Cerebellar cortex (tissue), 1 donor: ENCODE data around the gene MAP2K1.
"Not testable (repeated sequence)": the region's sequence is repeated elsewhere in the genome, so short reads cannot be mapped to it uniquely, and the experiment has no call there.

ENCODE experiments used
- DNase-seq: peaks from one replicate; pipeline ENCODE4 v3.0.0-alpha.2; 2015; ENCODE audit warnings: low spot score

MAP2K1 gene

DNA sequence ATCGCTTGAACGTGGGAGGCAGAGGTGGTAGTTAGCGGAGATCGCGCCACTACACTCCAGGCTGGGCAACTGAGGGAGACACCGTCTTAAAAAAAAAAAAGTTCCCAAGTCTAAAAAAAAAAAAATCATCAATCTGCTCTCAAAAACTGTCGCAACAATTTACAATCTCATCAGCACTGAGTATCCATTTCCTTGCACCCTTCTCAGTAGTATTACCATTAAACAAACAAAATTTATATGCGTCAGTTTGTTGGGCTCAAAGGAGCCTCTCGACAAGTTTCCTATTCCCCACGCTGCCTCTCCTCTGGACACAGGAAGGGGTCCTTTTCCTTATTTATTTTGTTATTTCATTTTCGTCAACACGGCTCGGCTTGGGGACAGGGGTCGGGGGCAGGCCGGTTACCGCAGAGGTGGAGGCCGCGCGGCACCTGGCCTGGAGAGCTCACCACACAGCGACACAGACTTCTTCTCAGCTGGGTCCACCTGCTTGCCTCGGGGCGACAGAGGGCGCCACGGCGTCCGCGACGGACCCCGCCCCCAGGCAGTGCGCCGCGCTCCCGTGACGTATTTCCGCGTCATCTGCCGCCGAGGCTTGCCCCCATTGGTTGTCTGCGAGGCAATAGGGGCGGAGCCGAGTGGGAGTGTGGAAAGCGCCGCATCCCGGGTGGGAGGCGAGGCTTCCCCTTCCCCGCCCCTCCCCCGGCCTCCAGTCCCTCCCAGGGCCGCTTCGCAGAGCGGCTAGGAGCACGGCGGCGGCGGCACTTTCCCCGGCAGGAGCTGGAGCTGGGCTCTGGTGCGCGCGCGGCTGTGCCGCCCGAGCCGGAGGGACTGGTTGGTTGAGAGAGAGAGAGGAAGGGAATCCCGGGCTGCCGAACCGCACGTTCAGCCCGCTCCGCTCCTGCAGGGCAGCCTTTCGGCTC, at the start of gene MAP2K1:
TSS of gene MAP2K1 (plus strand) at position 709 of the 920 bp plus-strand sequence. CDS start 436 bp downstream, outside the sequence.
- DNase-seq = peak; percentile 97

DNA sequence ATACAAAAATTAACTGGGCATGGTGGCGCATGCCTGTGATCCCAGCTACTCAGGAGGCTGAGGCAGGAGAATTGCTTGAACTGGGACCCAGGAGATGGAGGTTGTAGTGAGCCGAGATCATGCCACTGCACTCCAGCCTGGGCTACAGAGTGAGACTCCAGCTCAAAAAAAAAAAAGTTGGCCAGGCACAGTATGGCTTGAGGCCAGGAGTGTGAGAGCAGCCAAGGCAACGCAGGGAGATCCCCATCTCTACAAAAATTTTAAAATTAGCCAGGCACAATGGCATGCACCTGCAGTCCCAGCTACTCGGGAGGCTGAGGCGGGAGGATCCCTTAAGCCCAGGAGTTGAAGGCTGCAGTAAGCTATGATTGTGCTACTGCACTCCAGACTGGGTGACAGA, 38.2 kb upstream of the MAP2K1 start:
- not testable (repeated sequence) for DNase-seq

DNA sequence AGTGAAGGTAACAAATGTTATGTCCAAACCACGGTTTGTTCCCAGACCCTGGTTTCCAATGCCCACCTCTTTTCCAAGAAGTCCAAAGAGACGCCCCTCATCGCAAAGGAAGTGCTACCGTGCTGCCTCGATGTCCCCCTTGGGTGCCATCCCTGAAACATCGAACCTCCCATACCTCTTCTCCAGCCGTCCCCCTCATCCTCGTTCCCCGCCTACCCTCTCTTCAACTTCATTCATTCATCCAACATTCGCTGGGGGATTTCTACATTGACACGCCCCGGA, 30.7 kb upstream of the MAP2K1 start:
- DNase-seq = no peak

DNA sequence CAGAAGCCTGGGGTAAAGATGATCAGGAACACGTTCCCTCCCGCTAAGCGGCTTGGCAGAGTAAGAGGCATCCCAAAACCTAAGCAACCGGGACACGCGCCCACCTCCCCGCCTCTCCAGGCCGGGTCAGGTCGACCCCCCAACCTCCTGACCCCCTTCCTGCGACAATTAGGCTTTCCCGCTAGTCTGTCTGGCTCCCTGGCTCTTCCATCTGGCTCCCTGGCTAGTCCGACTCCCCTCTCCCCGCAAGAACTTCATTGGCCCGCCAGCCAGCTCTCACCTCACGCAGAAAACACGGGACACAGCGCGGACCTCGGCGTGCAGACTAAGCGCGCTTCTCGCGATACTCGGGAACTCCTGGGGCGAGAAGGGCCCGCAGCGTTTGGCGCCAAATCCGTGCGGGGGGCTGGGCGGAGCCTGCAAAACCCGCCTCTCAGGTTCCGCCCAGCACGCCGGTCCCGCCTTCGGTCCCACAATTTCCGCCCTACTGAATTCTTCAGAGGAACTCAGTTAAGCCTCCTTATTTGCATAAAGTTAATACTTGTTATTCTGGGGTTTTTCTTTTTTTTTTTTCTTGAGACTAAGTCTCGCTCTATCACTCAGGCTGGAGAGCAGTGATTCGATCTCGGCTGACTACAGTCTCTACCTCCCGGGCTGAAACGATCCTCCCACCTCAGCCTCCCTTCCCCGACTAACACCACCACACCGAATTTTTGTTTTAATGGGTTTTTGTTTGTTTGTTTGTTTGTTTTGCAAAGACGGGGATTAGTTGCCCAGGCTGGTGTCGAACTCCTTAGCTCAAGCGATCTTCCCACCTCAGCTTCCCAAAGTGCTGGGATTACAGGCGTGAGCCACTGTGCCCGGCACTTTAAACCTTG, 30.1 kb upstream of the MAP2K1 start, which contains the start of gene TIPIN:
TSS of gene TIPIN (minus strand) at position 327 of the 878 bp plus-strand sequence. CDS start 3,738 bp downstream, outside the sequence.
- peak; percentile 92 for DNase-seq

DNA sequence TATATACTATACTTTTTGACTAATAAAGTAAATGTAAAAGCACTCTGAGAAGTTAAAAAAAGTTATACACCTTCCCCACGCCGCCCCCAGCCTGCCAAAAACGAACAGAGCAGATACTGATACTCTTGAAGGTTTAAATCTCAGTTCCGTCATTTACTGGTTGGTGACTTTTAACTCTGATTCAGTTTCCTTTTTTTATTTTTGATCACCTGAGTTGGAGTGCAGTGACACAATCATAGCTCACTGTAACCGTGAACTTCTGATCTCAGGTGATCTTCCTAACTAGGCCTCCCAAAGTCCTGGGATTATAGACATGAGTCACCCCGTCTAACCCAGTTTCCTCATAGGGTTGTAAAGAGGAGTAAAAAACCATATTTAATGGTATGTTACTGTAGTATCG, 27.0 kb upstream of the MAP2K1 start:
- DNase-seq = no peak

DNA sequence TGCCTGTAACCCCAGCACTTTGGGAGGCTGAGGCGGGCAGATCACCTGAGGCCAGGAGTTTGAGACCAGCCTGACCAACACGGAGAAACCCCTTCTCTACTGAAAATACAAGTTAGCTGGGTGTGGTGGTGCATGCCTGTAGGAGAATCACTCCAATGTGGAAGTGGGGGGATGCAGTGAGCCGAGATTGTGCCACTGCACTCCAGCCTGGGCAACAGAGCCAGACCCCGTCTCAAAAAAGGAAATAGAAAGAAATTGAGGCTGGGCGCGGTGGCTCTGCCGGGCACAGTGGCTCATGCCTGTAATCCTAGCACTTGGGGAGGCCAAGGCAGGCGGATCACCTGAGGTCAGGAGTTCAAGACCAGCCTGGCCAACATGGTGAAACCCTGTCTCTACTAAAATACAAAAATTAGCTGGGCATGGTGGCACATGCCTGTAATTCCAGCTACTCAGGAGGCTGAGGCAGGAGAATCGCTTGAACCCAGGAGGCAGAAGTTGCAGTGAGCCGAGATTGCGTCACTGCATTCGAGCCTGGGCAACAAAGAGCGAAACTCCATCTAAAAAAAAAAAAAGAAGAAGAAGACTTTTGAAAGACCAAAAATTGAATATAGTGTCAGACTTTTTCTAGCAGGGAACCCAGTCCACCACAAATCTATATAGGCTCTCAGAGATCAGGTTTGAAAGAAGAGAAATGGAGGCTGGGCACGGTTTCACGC, 24.8 kb upstream of the MAP2K1 start:
- not testable (repeated sequence) for DNase-seq

DNA sequence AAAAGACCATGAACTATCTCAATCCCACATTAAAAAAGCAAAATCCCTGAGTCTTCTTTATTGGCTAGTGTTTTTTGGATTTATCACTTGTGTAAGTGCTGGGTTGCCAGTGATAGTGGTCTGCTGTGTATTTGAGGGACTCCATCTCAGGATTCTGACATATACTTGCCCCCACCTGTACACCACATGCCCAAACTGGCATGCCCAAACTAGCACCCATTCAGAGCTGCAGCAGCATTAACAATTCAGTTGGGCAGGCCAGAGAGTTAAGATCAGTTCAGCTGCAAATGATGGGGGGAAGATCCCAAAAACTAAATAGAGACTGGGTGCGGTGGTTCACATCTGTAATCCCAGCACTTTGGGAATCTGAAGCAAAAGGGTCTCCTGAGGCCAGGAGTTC, 23.9 kb upstream of the MAP2K1 start:
- no peak for DNase-seq

DNA sequence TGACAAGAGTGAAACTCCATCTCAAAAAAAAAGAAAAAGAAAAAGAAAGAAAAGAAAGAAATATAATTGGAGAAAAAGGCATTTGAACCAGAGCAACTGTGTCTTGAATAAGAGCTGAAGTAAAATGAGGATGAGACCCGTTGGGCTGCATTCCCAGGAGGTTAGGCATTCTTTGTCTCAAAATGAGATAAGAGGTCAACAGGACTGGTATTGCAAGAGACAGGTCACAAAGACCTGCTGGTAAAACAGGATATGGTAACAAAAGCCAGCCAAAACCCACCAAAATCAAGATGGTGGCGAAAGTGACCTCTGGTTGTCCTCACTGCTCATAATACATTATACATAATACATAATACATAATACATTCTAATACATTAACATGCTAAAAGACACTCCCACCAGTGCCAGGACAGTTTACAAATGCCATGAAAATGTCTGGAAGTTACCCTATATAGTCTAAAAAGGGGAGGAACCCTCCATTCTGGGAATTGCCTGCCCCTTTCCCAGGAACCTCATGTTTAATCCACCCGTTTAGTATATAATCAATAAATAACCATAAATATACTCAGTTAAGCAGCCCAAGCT, 21.7 kb upstream of the MAP2K1 start:
- DNase-seq = no peak

DNA sequence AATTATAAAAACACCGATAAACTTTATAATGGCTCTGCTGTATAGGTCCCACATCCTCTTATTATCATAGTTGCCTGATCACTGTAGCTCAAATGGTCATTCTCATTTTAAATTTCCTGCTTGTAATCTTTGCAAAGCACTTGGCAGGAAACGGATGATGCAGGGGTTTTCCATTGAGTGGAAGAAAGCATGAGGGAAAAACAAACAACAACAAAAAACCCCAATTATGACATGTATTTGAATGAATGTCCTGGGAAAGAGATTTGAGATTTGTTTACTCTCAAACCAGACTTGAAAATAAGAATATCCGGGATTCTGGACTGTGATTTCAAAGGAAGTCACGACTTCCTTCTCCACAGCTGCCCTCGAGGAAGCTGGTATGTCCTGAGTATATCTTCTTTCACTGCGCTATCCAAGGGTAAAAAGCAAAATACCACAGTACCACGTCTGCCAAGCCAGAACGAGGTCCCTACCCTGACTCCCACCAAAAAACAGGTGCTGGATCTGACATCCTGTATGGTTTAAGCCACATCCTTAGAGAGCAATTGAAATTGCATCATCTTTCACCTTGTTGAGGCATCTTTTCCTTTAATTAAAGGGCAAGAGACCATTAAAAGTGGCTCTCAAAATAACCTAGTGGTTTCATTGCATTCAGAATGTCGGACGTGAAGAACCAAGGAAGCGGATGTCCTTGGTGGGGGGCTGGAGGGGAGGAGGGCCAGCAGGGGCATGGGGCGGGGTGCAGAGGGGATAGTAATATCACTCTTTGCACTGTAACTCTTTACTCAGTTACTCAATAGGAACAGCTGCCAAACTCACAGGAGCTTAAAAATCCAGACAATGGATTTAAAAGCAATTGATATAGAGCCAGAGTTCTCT, 16.7 kb upstream of the MAP2K1 start:
- no peak for DNase-seq

DNA sequence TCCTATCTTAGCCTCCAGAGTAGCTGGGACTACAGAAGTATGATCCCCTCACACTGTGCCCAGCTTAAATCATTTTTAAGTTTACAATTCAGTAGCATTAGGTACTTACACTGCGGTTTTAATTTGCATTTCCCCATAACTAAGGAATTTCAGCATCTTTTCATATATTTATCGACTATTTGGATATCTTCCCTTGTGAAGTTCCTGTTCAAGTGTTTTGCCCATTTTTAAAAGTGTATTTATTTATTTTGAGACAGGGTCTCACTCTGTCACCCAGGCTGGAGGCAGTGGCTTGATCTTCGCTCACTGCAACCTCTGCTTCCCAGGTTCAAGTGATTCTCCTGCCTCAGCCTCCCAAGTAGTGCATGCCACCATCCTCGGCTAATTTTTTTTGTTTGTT, 12.5 kb upstream of the MAP2K1 start:
- no peak for DNase-seq

DNA sequence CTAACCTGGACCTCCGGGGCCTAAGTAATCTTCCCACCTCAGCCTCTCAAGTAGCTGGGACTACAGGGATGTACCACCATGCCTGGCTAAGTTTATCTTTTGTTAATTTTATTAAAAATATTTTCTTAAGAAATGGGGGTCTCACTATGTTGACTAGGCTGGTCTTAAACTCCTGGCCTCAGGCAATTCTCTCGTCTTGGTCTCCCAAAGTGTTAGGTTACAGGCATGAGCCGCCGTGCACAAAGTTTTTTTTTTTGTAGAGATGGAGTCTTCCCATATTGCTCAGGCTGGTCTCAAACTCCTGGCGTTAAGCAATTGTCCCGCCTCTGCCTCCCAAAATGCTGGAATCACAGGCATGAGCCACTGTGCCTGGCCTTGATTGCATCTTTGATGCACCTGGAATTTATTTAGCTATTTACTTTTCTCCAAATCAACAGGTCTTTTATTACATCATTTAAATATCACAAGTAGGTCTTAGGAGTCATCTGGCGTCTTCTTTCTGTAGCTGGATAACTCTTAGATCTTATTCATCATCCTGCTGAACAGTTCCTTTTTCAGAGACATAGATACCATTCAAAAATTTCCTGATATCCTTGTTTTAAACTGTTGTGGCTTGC, 7.8 kb upstream of the MAP2K1 start:
- DNase-seq = no peak

DNA sequence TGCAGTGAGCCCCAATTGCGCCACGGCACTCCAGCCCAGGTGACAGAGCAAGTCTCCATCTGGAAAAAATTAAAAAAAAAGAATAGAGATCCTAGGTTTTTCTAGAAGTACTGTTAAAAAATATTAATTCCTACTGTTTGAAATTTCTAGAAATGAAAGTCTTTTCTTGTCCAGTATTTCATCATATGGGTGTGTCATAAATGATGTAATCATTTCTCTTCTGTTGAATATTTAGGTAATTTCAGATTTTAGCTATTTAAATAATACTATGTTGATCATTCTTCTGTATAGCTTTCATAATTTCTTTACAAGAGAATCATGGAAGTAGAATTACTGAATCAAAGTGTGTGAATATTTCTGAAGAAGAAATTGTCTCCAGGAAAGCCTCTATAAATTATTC, 5.3 kb upstream of the MAP2K1 start:
- not testable (repeated sequence) for DNase-seq

DNA sequence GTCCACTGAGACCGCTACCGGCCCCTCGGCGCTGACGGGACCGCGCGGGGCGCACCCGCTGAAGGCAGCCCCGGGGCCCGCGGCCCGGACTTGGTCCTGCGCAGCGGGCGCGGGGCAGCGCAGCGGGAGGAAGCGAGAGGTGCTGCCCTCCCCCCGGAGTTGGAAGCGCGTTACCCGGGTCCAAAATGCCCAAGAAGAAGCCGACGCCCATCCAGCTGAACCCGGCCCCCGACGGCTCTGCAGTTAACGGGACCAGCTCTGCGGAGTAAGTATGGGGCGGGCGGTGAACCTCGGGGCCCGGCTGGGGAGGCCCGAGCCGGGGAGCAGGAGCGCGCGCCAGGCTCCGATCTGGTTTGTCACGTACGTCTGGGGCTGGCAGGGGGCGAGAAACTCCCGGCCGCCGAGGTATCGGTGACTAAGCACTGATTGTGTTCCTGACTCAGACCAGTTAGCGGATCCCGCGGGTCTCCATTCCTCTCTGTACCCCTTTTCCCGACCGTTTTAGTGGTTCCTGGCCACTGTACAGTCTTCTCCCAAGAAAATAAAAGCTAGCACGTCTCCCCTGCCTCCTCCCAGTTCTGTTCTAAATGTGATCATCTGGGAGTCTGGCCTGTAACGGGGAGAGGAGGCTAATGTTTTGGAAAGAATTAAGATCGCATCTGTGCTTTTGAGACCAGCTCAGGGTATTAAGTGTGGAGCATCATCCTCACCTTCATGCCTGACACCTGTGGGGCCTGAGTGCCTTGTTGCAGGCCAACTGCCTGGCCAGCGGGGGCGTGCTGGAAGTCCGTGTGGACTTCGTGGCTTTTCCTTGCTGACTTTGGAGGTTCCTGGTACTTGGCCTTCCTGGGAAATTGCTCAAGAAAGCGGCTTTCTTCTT, 691 bp downstream of the MAP2K1 start:
- peak; percentile 66 for DNase-seq

DNA sequence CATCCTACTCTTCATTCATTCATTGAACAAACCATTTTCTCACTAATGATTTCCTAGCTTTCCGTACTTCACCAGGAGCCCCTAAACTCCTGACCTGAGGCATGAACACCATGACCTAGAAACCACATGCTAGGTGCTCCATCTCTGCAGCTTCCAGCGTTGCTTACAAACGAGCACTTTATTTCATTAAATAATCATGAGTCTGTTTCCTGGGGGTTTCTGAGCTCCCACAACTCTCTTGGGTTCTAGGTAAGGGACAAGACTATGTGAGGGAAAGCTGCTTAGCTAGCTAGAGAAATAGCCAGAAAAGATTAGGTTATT, 1.3 kb downstream of the MAP2K1 start:
- no peak for DNase-seq

DNA sequence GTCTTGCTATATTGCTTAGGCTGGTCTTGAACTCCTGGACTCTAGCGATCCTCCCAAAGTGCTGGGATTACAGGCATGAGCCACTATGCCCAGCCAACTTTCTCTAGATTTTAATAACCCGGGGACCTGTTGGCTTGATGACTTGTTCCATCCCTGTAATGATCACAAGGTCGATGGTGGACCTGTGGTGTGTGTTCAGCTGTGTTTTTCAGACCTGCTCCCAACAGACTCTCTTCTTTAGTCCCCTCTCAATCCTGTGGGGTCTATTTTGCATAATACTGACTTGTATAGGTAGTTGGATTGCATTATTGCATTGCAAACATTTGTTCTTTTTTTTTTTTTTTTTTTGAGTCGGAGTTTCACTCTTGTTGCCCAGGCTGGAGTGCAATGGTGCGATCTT, 1.9 kb downstream of the MAP2K1 start:
- no peak for DNase-seq

DNA sequence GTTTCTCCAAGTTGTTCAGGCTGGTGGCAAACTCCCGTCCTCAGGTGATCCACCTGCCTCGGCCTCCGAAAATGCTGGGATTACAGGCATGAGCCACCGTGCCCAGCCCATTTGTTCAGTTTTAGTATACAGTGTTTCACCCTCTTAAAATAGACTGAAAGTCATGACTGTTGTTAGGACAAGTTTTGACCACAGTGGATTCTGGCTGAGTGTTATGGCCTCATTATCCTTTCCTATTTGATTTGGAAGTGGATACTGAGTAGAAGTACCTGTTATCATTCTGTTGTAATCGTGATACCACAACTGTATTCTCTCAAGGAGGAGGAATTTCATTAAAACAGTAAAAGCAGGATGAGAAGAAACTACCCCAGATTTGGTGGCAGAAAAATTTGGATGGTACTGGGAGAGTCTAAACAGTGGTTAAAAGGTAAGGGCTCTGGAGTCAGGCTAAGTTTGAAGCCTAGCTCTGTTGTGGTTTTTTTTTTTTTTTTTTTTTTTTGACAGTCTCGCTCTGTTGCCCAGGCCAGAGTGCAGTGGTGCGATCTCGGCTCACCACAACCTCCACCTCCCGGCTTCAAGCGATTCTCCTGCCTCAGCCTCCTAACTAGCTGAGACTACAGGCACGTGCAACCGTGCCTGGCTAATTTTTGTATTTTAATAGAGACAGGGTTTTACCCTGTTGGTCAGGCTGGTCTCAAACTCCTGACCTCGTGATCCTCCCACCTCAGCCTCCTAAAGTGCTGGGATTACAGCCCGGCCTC, 2.6 kb downstream of the MAP2K1 start:
- DNase-seq = no peak

DNA sequence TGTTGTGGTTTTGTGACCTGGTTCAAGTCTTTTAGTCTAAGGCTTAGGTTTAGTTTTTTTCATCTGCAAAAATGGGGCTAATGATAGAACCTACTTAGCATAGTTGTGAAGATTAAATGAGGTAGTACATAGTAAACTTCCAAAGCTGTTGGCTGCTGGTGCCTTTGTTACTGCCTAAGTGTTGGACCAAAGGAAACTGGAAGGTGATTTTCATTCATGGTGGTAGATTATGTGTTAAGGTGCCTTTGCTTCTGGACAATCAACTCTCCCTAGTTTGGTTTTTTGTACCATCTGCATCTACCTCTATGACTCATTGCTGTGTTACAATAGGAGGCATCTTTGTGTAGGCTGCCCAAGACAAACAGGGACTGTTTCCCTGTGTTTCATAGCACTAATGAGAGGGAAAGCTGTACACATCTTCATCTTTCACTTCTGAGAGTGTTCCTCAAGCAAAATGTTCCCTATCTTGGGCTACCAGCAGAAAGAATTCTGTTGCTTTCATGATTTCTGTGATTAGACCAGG, 3.2 kb downstream of the MAP2K1 start:
- no peak for DNase-seq

DNA sequence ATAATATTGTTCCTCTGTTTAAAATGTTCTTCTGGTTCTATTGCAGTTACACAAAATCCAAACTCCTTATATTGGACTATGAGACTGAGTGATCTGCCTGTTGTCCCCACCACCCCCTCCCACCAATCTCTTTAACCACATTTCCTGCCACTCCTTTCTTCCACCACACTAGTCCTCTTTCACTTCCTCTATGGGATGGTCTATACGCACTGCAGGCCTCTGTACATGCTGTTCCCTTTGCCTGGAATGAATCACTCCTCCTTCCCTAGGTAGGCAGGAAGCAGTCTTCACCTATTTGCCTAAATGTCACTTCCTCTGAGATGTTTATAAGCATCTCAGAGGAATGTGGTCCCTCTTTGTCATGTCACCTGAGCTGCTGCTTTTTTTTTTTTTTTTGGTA, 4.0 kb downstream of the MAP2K1 start:
- DNase-seq = no peak

DNA sequence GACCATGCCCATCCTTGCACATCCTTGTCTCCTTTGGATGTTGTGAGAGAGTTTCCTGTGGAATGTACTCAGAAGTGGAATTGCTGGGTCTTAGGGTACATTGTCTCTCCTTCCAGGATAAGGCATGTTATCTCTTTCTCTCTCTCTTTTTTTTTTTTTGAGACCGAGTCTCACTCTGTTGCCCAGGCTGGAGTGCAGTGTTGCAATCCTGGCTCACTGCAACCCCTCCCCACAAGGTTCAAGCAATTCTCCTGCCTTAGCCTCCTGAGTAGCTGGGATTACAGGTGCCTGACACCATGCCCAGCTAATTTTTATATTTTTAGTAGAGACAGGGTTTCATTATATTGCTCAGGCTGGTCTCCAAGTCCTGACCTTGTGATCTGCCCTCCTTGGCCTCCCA, 6.3 kb downstream of the MAP2K1 start:
- not testable (repeated sequence) for DNase-seq
